GM19395 (cell line): ENCODE measurements around the gene CDH20.

Experiments
- ATAC-seq: cut with Tn5 transposase; IDR thresholded peaks from one replicate; pipeline ENCODE4 v1.9.1; 2021; ENCODE audit warnings: mild to moderate bottlenecking, moderate library complexity; ENCODE audit not compliant: unreplicated experiment

Gene CDH20

GRCh38 chr18:61333271-61333745 is at the start of gene CDH20:
Gene CDH20 (plus strand): TSS chr18:61333430.
- ATAC-seq = no peak

DNA sequence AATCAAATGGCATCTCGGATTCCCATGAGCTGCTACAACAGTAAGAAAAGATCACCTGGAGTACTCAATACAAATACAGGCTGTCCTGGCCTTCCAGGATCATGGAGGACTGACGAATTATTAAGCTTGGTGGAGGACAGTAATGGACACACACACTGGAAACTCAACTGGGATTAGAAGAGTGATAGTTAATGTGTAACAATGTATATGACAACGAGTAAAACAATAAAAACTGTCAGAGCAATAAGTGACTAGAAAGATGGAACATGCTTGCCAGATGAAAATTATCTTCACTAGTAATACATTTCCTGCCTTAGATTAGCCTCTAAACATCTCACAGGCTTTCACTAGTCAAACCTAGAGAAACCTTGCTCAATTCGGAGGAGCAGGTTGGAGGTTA is 49.2 kb upstream of the CDH20 start:
- ATAC-seq = no peak

DNA sequence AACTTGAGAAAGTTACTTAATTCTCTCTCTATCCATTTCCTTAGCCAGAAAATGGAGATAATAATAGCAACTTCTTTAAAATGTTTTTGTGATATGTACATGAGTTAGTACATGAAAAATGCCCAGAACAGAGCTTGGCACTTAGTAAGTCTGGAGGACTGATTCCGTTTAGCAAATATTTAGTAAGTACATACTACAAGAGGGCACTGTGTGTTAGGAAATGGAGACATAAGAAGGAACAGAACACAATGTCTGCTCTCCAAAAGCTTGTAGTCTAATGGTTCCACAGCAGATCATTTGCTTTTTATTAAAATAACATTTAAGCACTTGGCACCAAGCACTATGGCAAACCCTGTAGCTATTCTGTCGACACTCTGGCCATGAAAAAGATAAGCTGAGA is 47.5 kb upstream of the CDH20 start:
- ATAC-seq = no peak

DNA sequence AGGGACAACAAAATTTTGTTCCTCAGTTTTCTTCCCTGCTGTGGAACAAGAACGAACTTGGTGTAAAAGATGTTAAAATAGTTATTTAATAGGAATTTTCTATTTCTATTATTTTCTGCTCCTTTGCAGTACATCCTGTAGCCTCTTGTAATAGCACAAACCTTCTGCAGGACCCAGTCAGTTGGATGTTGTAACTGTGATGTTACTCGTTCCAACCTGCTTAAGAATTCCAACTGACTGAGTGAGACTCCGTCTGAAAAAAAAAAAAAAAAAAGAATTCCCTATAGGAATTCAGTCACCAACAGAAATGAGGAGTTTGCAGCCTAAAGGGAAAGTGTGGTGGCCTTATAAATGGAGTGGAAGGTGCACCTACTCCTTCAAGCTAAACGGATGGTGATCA is 46.4 kb upstream of the CDH20 start:
- no peak for ATAC-seq

DNA sequence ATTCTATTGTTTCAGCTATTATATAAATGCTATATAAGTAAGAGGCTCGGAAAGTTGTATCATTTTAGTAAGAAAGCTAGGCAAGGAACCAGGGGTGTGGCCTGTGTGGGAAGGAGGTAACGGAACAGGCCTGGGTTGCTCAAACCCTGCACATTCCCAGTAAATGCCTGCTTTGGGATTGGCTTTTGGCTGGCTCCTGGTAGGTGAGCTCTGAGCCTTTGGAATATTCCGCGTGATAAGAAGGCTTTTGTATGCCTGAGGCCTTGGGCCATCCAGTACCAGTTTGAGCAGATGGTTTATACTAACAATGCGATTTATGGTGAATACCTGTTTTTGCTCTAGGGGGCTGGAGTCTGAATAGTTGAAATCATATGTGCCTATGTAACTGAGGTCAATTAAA is 42.6 kb upstream of the CDH20 start:
- no peak for ATAC-seq

DNA sequence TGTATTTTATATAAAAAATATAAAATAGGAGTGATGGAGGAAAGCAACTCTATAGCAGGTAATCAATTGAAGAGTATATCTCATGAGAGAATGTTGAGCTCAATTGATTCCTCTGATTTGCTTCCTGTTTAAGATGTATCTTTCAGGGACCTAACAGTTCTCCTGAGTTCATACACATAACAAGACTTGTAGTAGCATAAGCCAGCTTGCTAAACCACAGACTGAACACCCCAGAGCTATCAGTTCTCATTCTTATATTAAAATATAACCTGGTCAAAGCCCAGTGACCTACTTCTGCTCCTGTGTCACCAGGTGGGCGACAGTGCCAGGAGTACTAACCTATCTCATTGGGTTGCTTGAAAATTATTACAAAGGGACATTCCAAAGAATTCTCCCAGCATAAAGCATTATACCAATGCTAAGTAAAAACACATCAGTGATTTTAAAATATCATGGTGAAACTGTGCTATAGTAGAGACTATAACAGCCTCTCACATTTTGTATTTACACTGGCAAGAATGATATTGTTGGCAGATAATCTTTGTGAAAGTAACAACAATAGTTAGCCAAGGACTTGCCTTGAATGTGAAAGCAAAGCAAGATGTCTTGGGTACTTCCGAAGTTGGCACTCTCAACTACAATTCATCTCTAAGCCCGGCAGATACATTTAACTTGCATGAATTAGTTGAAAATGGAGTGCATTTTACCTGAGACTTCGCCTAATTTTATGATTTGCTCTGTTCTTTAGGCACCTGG is 40.8 kb upstream of the CDH20 start:
- no peak for ATAC-seq

GRCh38 chr18:61295153-61295552 is 38.1 kb upstream of the CDH20 start:
- no peak for ATAC-seq

DNA sequence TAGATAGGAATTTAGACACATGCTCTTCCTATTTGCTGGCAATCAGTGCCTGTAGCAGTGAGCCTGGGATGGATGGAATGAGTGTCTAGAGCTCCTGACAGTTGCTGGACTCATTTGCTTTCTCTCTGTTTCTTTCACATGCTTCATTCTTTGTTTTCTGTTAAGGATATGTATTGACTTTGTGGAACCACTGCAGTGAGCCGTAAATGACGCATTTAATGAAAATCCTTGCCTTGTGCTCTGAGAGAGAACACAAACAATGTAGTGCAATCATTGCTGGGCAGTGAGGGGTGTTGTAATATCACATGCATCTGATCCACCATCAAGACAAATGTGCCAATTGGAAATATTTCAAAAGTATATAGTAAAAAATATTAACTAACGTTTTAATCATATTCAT is 25.2 kb upstream of the CDH20 start:
- ATAC-seq = no peak

- no peak for ATAC-seq
These were observed 24.3 kb upstream of the CDH20 start for GRCh38 chr18:61308795-61309393.

GRCh38 chr18:61322265-61322873 is 10.9 kb upstream of the CDH20 start:
- peak; percentile 99 for ATAC-seq

DNA sequence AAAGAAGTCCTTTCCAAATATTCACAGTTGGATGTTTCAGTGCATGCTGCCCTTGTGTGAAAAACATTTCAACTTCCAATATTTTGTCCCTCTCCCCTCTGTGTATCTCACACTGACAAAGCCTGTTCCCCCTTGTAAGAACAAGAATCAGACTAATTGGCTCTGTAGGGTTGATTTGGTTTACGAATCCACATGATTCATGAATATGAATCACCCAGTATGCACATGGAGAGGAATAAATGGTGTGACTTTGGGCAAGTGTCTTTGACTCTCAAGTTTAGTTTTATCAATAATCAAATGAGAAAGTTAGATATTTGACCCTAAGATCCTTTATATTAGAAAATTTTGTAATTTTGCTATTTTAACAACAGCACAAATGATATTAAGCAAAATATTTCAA is 9.3 kb upstream of the CDH20 start:
- ATAC-seq = no peak

DNA sequence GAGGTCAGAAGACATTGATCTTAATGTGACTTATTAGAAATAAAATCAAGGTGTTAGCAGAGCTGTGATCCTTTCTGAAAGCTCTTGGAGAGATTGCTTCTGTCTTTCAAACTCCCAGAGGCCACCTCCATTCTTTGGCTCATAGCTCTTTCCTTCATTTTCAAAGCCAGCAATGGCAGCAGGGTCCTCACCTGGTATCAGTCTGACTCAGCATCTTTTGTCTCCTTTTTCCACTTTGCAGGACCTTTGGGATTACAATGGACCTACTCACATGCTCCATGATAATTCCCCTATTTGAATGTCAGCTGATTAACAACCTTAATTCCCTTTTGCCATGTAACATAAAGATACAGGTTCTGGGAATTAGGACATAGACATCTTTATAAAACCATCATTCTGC is 6.8 kb upstream of the CDH20 start:
- ATAC-seq = no peak

DNA sequence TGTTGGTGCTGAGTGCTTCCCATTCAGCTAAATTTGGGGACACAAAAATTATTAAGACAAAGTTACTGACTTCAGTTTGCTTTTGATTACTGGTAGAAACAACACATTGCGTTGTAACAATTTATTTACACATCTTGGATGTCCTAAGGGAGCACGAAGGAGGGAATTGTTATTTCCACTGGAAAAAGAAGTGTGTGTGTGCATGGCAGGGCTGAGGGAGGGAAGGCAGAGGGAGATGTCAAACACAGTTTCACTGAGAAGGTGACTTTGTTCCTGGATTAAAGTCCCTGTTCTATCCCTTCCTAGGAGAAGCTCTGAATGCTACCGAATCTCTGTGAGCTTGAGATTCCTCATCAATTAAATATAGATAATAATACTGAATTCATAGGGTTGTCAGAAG is 3.8 kb upstream of the CDH20 start:
- no peak for ATAC-seq

DNA sequence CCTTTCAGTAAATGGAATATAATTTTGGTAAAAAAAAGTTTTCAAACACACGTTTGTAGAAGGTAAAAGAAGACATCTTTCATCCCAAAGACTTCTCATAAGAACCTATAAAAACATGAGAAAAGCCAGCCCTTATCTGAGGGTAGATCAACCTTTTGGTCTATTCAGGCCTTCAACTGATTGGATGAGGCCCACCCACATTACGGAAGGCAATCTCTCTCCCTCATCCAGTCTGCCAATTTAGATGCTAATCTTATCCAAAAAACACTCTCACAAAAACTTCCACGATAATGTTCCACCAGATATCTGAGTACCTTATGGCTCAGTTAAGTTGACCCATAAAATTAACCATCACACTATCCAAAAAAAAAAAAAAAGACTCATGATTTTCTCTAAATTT is 2.2 kb upstream of the CDH20 start:
- ATAC-seq = no peak

DNA sequence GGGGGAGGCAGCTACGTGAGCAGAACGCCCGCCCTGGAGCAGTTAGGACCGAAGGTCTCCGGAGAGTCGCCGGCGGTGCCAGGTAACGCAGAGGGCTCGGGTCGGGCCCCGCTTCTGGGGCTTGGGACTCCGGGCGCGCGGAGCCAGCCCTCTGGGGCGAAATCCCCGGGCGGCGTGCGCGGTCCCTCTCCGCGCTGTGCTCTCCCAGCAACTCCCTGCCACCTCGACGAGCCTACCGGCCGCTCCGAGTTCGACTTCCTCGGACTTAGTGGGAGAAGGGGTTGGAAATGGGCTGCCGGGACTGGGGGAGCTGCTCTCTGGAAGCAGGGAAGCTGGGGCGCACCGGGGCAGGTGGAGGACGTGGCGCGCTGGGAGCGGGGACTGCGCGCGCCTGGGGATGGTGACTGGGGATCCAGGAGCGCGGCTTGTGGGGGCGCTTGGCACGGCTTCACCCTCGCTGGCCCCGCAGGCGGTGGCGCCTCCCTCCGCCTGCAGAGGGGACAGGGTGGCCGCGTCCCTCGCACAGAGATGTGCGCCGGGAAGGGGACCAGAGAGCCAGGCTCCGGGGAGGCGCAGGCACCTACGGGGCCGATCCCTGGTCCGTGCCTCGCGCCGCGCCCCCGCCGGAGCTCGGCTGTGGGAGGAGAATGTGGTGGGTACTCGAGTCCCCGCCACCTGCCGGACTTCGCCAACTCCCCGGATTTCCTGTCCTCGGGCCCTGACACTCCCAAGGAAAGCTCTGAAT is 688 bp downstream of the CDH20 start:
- no peak for ATAC-seq

DNA sequence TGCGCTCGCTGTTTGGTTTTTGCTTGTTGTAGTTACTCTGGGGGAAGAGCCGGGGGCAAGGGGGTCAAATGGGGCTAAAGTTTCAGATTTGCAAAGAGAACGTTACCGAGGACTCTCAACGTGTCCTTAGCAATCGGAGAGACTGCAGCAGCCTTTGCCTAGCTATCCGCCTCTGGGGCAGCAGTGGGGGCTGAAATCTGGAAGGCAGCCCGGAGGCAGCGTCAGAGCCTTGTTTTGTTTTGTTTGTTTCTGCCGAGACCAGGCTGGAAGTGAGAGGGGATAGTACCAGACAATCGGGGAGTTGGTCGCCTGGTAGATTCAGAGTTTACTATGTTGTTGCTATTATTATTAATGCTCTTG is 1.2 kb downstream of the CDH20 start:
- ATAC-seq = no peak

GRCh38 chr18:61334951-61335683 is 1.9 kb downstream of the CDH20 start:
- ATAC-seq = no peak

DNA sequence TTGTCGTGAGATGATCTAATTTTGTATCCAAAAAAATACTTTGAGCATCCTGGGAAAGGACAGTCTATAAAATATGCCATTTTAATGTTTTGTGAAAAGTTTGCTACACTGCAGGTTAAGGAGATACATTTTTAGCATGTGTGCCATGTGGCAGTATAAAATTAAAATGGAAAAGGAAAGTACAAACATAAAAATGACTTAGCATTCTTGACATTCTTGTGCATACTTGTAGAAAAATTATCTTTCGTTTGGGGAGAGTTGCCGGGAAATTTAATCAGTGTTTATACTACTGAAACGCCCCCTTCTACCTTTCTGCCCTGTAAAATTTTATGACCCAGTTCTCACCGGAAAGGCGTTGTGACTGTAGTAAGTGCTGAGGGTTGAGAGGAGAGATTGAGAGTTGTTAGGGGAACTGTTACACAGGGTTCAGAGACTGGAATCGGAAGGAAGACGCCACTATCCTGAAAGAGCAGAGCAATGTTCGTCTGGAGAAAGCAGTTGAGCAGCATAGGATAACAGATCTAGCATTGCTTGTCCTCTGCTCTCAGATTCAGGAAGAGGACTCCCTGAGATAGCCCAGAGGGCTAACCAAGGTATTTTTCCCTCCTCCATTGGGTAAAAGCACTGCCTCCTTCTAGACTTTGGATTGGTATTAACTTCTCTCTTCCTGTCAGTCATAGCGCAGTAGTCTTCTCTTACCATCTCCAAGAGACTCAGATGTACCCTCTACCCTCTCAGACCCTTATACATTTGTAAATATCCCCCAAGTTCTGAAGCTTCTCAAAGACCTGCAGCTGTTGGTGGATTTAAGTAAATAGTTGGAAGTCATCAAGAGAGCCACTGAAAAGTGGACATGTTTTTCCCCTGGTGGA is 2.7 kb downstream of the CDH20 start:
- ATAC-seq = no peak

- ATAC-seq = no peak
These were observed 3.5 kb downstream of the CDH20 start for GRCh38 chr18:61336766-61337165.

DNA sequence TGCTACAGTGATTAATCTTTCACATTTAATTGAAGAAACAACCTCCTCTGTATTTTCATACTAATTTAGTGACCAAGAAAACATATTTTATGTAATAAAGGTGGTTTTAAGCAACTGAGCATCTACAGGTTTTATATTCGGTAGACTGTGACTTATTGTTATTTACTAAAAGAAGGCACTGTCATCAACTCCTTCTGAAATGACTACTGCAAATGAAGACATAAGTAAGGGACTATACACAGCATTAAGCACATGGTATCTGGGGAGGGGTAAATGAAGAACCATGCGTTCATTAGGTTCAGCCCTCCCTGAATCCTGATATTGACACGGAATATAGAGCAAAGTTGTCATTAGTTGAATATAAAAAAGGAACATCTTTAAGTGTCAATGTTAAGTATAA is 4.3 kb downstream of the CDH20 start:
- no peak for ATAC-seq
